Mucosa of gallbladder (tissue), 1 donor: ENCODE measurements around the gene OXSR1. TPM values are rescaled to one million over a fixed set of nuclear protein-coding genes. Genes with fewer than 3 reads are reported as not detected.
"Not testable (repeated sequence)": the region's sequence is repeated elsewhere in the genome, so short reads cannot be mapped to it uniquely, and the experiment has no call there.

Source experiments
- DNase-seq: peaks from one replicate; pipeline ENCODE4 v3.0.0-alpha.2; 2020; ENCODE audit warnings: low spot score
- total RNA-seq: library from RNA; stranded (reverse); gene quantifications from one replicate; pipeline ENCODE4 v1.2.1, GENCODE V29; 2021
- donor health status: DM: no; HTN: no; CAD: no.

OXSR1 gene
- total RNA-seq, 1 donor from 2014 or later, result 36.7 TPM

- peak; percentile 45 for DNase-seq
These were observed 518 bp downstream of the OXSR1 start for GRCh38 chr3:38165722-38166387.

GRCh38 chr3:38167591-38167990, 2.3 kb downstream of the OXSR1 start:
- no peak for DNase-seq

- DNase-seq, result no peak
These were observed 3.1 kb downstream of the OXSR1 start for GRCh38 chr3:38168151-38169026.

- DNase-seq, result no peak
These were observed 3.6 kb downstream of the OXSR1 start for GRCh38 chr3:38169027-38169317.

- DNase-seq, result no peak
These were observed 5.4 kb downstream of the OXSR1 start for GRCh38 chr3:38170722-38171121.

GRCh38 chr3:38171622-38172021, 6.3 kb downstream of the OXSR1 start:
- DNase-seq, result no peak

DNA sequence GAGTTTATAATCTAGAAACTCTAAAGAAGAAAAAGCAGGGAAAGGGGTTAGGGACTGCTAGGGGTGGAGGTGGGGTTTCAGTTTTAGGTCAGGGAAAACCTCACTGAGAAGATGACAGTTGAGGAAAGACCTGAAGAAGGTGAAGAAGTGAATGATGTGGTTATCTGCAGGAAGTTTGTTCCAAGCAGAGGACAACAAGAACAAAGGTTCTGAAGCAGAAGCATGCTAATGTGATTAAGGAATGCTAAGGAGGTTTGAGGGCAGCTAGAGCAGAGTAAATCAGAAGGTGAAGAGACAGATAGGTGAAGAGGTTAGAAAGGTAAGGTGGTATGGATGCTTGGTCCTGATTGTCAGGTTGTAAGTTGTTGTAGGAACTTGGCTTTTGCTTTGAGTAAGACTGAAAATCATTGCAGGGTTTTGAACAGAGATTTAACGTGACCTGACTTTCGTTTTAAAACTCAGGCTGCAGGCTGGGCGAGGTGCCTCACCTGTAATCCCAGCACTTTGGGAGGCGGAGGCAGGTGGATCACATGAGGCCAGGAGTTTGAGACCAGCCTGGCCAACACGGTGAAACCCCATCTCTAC, 8.6 kb downstream of the OXSR1 start:
- DNase-seq, result no peak

- no peak for DNase-seq
These were observed 11.8 kb downstream of the OXSR1 start for GRCh38 chr3:38177181-38177580.

- no peak for DNase-seq
These were observed 21.4 kb downstream of the OXSR1 start for GRCh38 chr3:38186781-38187180.

- DNase-seq, result no peak
These were observed 25.1 kb downstream of the OXSR1 start for GRCh38 chr3:38190481-38190881.

- not testable (repeated sequence) for DNase-seq
These were observed 37.6 kb downstream of the OXSR1 start for GRCh38 chr3:38202931-38203330.

DNA sequence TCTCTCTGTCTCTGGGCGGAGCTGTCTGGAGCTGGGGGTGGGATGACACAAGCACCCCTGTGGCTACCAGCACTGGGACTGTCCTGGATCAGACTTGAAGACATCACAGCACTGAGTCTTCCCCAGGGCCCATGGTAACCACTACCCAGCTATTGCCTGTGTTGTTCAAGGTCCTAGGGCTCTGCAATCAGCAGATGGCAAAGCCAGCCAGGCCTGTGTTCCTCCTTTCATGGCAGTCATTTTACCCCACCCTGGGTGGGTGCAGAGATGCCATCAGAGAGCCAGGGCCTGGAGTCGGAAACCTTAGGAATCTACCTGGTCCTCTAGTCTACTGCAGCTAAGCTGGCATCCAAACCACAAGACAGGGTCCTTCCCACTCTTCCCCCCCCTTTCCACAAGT, 38.4 kb downstream of the OXSR1 start:
- no peak for DNase-seq

GRCh38 chr3:38204599-38205471, 39.5 kb downstream of the OXSR1 start:
- DNase-seq, result no peak

DNA sequence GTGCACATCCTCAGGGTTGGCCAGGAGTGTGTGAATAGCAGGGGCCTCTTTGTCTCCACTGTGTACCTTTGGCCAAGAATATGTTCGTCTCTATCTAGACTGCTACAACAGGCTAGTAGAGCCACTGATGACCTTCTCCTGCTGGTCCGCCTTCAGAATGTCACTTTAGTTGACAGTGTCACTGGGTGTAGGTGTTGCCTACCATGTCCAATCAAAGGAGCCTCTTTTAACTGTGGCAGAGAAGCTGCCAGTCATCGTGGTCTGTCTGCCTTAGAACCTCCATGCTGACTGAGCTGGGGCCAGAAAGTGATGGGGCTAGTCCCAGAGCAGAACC, 40.1 kb downstream of the OXSR1 start:
- DNase-seq, result no peak

DNA sequence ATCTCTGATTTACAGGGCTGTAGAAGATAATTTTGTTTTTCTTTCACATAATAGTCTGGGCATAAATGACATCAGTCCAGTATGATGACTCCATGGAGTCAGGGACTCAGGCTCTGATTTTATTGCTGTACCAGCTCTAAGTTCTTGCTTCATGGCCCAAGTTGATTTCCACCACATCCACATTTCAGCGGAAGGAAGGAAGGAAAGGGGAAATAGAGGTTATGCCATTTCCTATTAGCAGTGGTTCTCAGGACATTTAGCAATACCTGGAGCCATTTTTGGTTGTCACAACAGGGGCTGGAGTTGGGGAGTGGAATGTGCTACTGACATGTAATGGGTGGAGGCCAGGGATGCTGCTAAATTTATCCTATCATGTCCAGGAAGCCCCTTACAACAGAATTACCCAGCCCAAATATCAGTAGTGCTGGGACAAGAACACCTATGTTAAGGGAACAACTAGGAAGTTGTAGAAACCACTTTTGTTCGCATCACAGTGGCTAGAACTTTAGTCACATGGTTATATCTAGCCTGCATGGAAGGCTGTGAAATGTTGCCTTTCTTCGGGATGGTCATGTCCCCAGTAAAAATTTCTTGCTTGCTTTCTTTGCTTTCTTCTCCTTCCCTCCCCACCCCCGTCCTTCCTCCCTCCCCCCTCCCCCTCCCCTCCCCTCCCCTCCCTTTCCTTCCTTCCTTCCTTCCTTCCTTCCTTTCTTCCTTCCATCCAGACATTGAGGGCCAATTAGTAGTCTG, 42.1 kb downstream of the OXSR1 start:
- DNase-seq, result no peak

DNA sequence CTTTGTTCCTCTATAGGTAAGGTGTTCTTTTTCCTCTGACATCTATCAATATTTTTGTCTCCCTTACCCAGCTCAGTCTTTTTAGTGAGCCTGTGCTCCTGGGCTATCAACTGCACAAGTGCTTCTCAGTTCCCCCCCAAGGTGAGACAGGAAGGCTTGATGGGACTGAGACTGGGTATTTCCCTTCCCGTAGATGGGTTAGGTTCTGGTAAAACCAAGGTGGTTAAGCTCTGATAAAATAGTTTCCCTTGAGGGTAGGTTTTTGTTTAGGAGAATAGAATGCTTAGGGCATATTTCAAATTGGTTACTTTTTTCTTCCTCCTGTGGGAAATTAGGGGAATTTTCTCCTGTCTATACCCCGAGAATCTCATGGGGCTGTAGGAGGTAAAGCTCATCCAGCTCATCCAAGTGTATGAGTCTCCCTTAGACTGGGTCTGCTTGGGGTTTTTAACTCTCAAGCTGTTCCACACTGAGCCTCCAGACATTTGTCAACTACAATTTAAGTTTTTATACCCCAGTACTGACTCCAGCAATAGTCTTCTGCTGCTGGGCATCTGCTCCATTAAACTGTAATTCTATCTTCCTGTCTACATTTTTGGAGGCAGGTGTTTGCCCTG, 44.9 kb downstream of the OXSR1 start:
- no peak for DNase-seq

GRCh38 chr3:38212141-38212540, 46.8 kb downstream of the OXSR1 start:
- no peak for DNase-seq

DNA sequence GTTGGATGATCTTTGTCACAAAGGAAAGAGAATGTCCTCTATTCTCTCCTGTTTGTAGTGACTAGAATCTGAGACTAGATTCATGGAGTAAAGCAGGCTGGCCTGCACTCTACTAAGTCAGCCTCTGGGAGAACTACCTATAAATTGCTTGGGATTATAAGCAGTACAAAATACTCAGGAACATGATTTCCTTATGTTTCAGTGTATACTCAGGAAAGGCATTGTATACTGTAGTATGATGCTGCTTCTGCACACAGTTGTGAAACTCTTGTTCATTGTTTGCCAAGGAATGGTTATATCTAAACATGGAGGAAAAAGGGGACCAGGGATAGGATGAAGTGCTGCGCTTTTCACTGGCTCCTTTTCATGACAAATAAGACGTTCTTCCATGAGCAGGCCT, 49.2 kb downstream of the OXSR1 start:
- DNase-seq, result no peak

DNA sequence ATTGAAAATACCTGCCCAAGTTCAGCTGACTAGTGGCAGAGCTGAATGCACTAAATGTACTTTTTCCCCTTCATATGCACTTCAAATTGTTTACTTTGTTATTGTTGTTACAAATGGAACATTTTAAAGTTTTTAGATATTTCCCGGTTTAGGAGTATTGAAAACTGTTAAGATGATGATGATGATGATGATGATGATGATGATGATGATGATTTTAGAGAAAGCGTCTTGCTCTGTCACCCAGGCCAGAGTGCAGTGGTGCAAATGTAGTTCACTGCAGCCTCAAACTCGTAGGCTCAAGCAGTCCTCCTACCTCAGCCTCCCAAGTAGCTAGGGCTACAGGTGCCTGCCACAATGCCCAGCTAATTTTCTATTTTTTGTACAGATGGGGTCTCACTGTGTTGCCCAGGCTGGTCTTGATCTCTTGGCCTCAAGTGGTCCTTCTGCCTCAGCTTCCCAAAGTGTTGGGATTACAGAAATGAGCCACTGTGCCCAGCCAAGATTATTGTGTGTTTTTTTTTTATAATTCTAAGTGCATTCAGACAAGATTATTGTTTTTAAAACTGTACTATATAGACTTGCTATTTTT, 54.4 kb downstream of the OXSR1 start:
- DNase-seq, result no peak

GRCh38 chr3:38221005-38221404, 55.7 kb downstream of the OXSR1 start:
- DNase-seq, result no peak
